ENCODE measurements around the gene CWC15. TPM values are rescaled to one million over a fixed set of nuclear protein-coding genes. Genes with fewer than 3 reads are reported as not detected.

Gene CWC15
- total RNA-seq, 4 donors from 2014 or later = 22.9 to 40.3 (median 27.0) TPM

DNA sequence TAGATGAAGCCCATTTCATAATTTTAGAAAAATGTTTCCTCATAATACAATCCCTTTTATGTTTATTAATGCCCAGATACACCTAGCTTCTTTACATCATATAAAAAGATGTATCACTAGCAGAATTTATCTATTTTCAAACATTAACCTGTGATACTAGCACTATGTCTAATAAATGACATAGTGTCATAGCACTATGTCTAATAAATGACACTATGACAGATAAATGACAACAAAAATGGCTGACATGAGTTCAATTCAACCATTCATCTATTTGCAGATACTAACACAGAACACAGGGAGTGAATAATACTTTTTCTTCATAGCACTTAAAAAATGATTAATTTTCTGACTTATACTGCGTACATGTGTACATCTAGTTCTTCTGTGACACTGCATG, 32.3 kb upstream of the CWC15 start:
- TF ChIP-seq EP300 (IDR thresholded peaks at IDR 0.05) = no peak
- no peak for TF ChIP-seq POLR2AphosphoS5 (IDR thresholded peaks at IDR 0.05)
- no peak for TF ChIP-seq POLR2A (IDR thresholded peaks at IDR 0.05; ENCODE audit: low read depth)
- TF ChIP-seq, protein P1, sequence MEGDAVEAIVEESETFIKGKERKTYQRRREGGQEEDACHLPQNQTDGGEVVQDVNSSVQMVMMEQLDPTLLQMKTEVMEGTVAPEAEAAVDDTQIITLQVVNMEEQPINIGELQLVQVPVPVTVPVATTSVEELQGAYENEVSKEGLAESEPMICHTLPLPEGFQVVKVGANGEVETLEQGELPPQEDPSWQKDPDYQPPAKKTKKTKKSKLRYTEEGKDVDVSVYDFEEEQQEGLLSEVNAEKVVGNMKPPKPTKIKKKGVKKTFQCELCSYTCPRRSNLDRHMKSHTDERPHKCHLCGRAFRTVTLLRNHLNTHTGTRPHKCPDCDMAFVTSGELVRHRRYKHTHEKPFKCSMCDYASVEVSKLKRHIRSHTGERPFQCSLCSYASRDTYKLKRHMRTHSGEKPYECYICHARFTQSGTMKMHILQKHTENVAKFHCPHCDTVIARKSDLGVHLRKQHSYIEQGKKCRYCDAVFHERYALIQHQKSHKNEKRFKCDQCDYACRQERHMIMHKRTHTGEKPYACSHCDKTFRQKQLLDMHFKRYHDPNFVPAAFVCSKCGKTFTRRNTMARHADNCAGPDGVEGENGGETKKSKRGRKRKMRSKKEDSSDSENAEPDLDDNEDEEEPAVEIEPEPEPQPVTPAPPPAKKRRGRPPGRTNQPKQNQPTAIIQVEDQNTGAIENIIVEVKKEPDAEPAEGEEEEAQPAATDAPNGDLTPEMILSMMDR (IDR thresholded peaks at IDR 0.05) = no peak
- peaks cover 0 to 4% (median 0%) of the 10 kb centered on the region in 4 donors for H3K9me3 ChIP-seq
- H3K36me3 ChIP-seq = no peaks in the 10 kb centered on the region
- no peak overlapping the region for H3K4me3 ChIP-seq
- WGBS = 88% methylated on average over 1 of the region's 1 CpG
- intact Hi-C loops (cut with DNase I) = no loop called here
- no peak for DNase-seq (ENCODE audit: extremely low spot score)
- H3K27ac ChIP-seq (replicated peaks in 1 of 4) = no peak overlapping the region
- H3K4me1 ChIP-seq = no peaks in the 10 kb centered on the region
- no peaks in the 10 kb centered on the region for H3K27me3 ChIP-seq

DNA sequence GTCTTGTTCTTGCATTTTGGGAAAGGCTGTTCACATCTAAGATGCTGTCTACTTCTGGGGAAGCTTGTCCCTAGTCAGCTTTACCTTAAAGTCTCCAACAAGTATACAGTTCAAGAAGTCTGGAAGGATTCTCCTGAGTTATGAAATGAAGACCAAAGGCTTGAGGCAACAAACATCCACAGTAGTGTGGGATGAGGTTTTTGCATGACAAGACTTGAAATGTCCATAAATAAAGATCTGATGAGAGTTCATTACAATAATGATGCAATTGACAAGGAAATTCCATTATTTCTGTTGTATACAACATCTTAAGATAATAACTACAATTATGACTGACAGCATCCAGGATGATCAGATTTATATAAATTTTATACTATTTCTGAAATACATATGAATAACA, 30.4 kb upstream of the CWC15 start:
- Histone ChIP-seq H3K4me3 (no peak overlapping the region), H3K36me3 (peaks cover 0 to 1% (median 0%) of the 10 kb centered on the region in 4 donors), H3K4me1 (no peaks in the 10 kb centered on the region), H3K27ac (replicated peaks in 1 of 4) (no peak overlapping the region), H3K9me3 (peaks cover 0 to 4% (median 0%) of the 10 kb centered on the region in 4 donors), H3K27me3 (no peaks in the 10 kb centered on the region)
- TF ChIP-seq, protein P1 (IDR thresholded peaks at IDR 0.05) = no peak
- no peak for TF ChIP-seq POLR2AphosphoS5 (IDR thresholded peaks at IDR 0.05)
- no peak for TF ChIP-seq EP300 (IDR thresholded peaks at IDR 0.05)
- TF ChIP-seq POLR2A (IDR thresholded peaks at IDR 0.05; ENCODE audit: low read depth) = no peak
- intact Hi-C loops (cut with DNase I) = no loop called here
- no peak for DNase-seq (ENCODE audit: extremely low spot score)

DNA sequence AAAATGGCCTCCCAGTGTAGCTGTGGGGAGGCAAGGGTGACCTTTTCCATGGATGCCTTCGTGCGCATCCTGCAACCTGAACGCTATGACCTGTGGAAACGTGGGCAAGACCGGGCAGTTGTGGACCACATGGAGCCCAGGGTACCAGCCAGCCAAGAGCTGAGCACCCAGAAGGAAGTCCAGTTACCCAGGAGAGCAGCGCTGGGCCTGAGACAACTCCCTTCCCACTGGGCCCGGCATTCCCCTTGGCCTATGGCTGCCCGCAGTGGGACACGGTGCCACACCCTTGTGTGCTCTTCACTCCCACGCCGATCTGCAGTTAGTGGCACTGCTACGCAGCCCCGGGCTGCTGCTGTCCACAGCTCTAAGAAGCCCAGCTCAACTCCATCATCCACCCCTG, 24.9 kb upstream of the CWC15 start:
- H3K4me3 ChIP-seq = no peak overlapping the region
- TF ChIP-seq, protein P1 (IDR thresholded peaks at IDR 0.05) = no peak
- TF ChIP-seq POLR2AphosphoS5 (IDR thresholded peaks at IDR 0.05) = no peak
- no peak for TF ChIP-seq POLR2A (IDR thresholded peaks at IDR 0.05; ENCODE audit: low read depth)
- no peak for TF ChIP-seq EP300 (IDR thresholded peaks at IDR 0.05)
- H3K27ac ChIP-seq (replicated peaks in 1 of 4) = no peak overlapping the region
- H3K27me3 ChIP-seq = no peaks in the 10 kb centered on the region
- DNase-seq (ENCODE audit: extremely low spot score) = no peak
- no peaks in the 10 kb centered on the region for H3K9me3 ChIP-seq
- no peaks in the 10 kb centered on the region for H3K4me1 ChIP-seq
- WGBS = no CpG with 5 or more reads among the region's 13 CpGs
- peaks cover 0 to 10% (median 0%) of the 10 kb centered on the region in 4 donors for H3K36me3 ChIP-seq
- intact Hi-C loops (cut with DNase I) = no loop called here

DNA sequence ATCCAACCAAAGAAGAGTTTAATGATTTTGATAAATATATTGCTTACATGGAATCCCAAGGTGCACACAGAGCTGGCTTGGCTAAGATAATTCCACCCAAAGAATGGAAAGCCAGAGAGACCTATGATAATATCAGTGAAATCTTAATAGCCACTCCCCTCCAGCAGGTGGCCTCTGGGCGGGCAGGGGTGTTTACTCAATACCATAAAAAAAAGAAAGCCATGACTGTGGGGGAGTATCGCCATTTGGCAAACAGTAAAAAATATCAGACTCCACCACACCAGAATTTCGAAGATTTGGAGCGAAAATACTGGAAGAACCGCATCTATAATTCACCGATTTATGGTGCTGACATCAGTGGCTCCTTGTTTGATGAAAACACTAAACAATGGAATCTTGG, 24.1 kb upstream of the CWC15 start:
- WGBS = 95% methylated on average over 6 of the region's 6 CpGs
- no peak for TF ChIP-seq POLR2AphosphoS5 (IDR thresholded peaks at IDR 0.05)
- no peak for TF ChIP-seq POLR2A (IDR thresholded peaks at IDR 0.05; ENCODE audit: low read depth)
- TF ChIP-seq, protein P1 (IDR thresholded peaks at IDR 0.05) = no peak
- no peak for TF ChIP-seq EP300 (IDR thresholded peaks at IDR 0.05)

DNA sequence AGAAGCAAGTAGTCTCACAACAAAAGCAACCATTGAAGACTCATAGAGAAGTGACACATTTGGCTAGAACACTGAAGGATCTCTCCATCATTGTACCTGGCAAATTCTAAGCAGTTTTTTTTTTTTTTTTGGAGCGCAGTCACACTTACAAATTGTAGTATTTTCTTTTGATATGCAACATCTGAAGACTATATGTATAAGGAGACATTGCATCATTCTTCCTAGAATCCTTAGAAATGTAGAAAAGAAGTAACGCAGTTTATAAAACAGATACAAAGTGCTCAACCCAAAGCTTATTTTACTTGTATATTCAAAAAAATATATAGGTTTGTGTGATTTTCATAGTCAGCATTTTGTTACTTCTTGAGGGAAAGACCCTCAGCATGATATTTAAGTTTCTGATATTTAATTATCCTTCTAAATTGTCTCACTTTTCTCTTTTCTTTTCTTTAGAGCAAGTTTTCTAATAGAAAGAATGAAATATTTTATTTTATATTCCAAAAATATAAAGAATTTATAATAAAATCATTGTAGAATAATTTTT, 20.1 kb upstream of the CWC15 start:
- H3K27me3 ChIP-seq = no peaks in the 10 kb centered on the region
- no peaks in the 10 kb centered on the region for H3K9me3 ChIP-seq
- intact Hi-C loops (cut with DNase I) = no loop called here
- TF ChIP-seq POLR2AphosphoS5 (IDR thresholded peaks at IDR 0.05) (no peak), EP300 (IDR thresholded peaks at IDR 0.05) (no peak), POLR2A (IDR thresholded peaks at IDR 0.05; ENCODE audit: low read depth) (no peak)
- no peak overlapping the region for H3K27ac ChIP-seq (replicated peaks in 1 of 4)
- H3K36me3 ChIP-seq = peaks cover 0 to 7% (median 0%) of the 10 kb centered on the region in 4 donors
- DNase-seq (ENCODE audit: extremely low spot score) = no peak
- H3K4me3 ChIP-seq = no peak overlapping the region
- WGBS = 96% methylated on average over 2 of the region's 2 CpGs
- no peaks in the 10 kb centered on the region for H3K4me1 ChIP-seq

More for the DNA sequence above, 24.1 kb upstream of the CWC15 start:
- H3K36me3 ChIP-seq = peaks cover 0 to 10% (median 0%) of the 10 kb centered on the region in 4 donors
- H3K4me3 ChIP-seq = no peak overlapping the region
- H3K27ac ChIP-seq (replicated peaks in 1 of 4) = no peak overlapping the region
- DNase-seq (ENCODE audit: extremely low spot score) = no peak
- intact Hi-C loops (cut with DNase I) = no loop called here
- no peaks in the 10 kb centered on the region for H3K27me3 ChIP-seq
- H3K9me3 ChIP-seq = no peaks in the 10 kb centered on the region
- H3K4me1 ChIP-seq = no peaks in the 10 kb centered on the region
